ENCODE measurements around the gene SLC25A21. TPM values are rescaled to one million over a fixed set of nuclear protein-coding genes. Genes with fewer than 3 reads are reported as not detected.
"Not testable (repeated sequence)": the region's sequence is repeated elsewhere in the genome, so short reads cannot be mapped to it uniquely, and the experiment has no call there.

SLC25A21 gene
- polyA plus RNA-seq, 2 of the 4 experiments (the other 2 are of a cell fraction): 0.68 to 1.4 TPM

GRCh38 chr14:37153005-37153404 is 19.4 kb downstream of the SLC25A21 start:
- POLR2A ChIA-PET: no interaction called here
- Histone ChIP-seq H3K27ac (no peak overlapping the region), H3K9me3 (peaks cover 2% of the 10 kb centered on the region; the same call in 1 of the 3 replicates), H3K4me1 (no peaks in the 10 kb centered on the region), H3K4me2 (no peak overlapping the region), H3K4me3 (no peak overlapping the region)
- CTCF ChIA-PET: interaction anchor here (0.6 to 1.4 kb wide), 7 partner anchors 14 to 632 kb away, joined by 3 to 4 read pairs (median 3); no protein-coding TSS in a partner anchor
- TF ChIP-seq CTCF (IDR thresholded peaks at IDR 0.05): no peak
- TF ChIP-seq ZFP36 (IDR thresholded peaks at IDR 0.05; ENCODE audit: borderline replicate concordance, partially characterized antibody): no peak
- no peak for TF ChIP-seq SMC3 (IDR thresholded peaks at IDR 0.05)
- no peak for TF ChIP-seq REST (IDR thresholded peaks at IDR 0.05)
- no peak for TF ChIP-seq ZC3H11A (IDR thresholded peaks at IDR 0.05)
- FAIRE-seq (no peak), DNase-seq (ENCODE audit: low read depth in 1 of 2, low spot score in 1 of 2) (no peak), ATAC-seq (no peak)
- WGBS (ENCODE audit: missing lambda C conversion rate): 0% methylated on average over 1 of the region's 1 CpG

DNA sequence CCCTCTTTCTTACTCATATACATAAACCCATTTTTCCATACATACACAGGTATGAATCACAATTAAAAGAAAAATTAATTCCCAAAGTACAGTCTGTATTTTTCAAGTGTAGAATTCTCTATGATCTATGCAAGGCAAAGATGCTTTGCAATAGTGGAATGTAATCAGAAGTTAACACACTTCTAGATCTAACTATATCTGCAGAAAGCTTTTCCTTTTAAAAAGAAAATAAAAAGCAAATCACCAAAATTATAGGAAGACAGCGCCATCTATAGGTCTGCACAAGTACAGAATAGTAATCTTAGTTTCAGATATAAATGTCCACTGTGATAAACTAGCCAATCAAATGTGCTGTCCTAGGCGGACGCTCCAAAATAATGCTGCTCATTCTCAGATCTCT is 22.0 kb downstream of the SLC25A21 start:
- peak; percentile 44 to 50 for DNase-seq (ENCODE audit: low read depth in 1 of 2, low spot score in 1 of 2)
- H3K9me3 ChIP-seq: peaks cover 1% of the 10 kb centered on the region; the same call in 1 of the 3 replicates
- peak overlapping the region; percentile 21; the same call in 1 of the 3 replicates for H3K4me2 ChIP-seq
- ATAC-seq: peak; percentile 82 to 91; a peak in 5 of 6 replicates
- FAIRE-seq: peak; percentile 32
- CTCF ChIA-PET: interaction anchor here (0.6 to 5.4 kb wide), 58 partner anchors 10 to 776 kb away, joined by 3 to 130 read pairs (median 4); partner anchors contain the start of genes MIPOL1, PAX9 and SLC25A21
- no peaks in the 10 kb centered on the region for H3K4me1 ChIP-seq
- no peak overlapping the region for H3K27ac ChIP-seq
- WGBS (ENCODE audit: missing lambda C conversion rate): 5% methylated on average over 3 of the region's 3 CpGs
- no peak overlapping the region for H3K4me3 ChIP-seq
- TF ChIP-seq CTCF (IDR thresholded peaks at IDR 0.05): peak; percentile 82
- peak; percentile 53 for TF ChIP-seq SMC3 (IDR thresholded peaks at IDR 0.05)
- TF ChIP-seq, protein P1, sequence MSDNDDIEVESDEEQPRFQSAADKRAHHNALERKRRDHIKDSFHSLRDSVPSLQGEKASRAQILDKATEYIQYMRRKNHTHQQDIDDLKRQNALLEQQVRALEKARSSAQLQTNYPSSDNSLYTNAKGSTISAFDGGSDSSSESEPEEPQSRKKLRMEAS (IDR thresholded peaks at IDR 0.05): no peak
- TF ChIP-seq RAD21 (conservative IDR thresholded peaks at IDR 0.05 in 1 of 2, IDR thresholded peaks at IDR 0.05 in 1 of 2): peak; percentile 75 to 81
- POLR2A ChIA-PET: no interaction called here

- DNase-seq (ENCODE audit: low read depth in 1 of 2, low spot score in 1 of 2) (no peak), FAIRE-seq (no peak), ATAC-seq (no peak)
- 20% methylated on average over 1 of the region's 1 CpG for WGBS (ENCODE audit: missing lambda C conversion rate)
- H3K4me3 ChIP-seq: no peak overlapping the region
- H3K4me2 ChIP-seq: no peak overlapping the region
- POLR2A ChIA-PET: interaction anchor here (0.7 kb wide), 1 partner anchor 25 kb away, joined by 4 read pairs; the partner anchor contains the start of gene SLC25A21
- no peaks in the 10 kb centered on the region for H3K4me1 ChIP-seq
- no peak overlapping the region for H3K27ac ChIP-seq
- TF ChIP-seq, protein P2, sequence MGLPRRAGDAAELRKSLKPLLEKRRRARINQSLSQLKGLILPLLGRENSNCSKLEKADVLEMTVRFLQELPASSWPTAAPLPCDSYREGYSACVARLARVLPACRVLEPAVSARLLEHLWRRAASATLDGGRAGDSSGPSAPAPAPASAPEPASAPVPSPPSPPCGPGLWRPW (IDR thresholded peaks at IDR 0.05): no peak
- TF ChIP-seq EHF (CRISPR knock-in tag; IDR thresholded peaks at IDR 0.05): no peak
- TF ChIP-seq SMC3 (IDR thresholded peaks at IDR 0.05): no peak
- no peak for TF ChIP-seq PHF8 (IDR thresholded peaks at IDR 0.05; ENCODE audit: borderline replicate concordance, low read depth)
- TF ChIP-seq NR3C1 (IDR thresholded peaks at IDR 0.05): no peak
- H3K9me3 ChIP-seq: no peaks in the 10 kb centered on the region
- CTCF ChIA-PET: interaction anchor here (5.3 to 5.4 kb wide), 2 partner anchors 500 to 594 kb away, joined by 54 to 130 read pairs; no protein-coding TSS in a partner anchor
Observed at GRCh38 chr14:37147310-37147880, 25.0 kb downstream of the SLC25A21 start.

DNA sequence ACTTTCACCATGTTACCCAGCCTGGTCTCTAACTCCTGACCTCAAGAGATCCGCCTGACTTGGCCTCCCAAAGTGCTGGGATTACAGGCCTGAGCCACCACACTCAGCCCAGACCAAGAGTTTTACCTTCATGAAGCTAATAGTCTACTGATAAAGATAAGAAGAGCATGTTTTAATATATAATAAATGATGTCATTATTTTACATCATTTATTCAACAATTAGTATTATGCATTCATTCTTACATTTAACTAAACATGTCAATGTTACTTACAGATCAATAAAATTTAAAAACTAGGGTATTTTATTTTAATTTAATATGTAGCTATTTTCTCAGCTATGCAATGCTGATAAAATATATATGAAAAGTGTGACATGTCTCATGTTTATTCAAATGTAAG is 26.0 kb downstream of the SLC25A21 start:
- H3K9me3 ChIP-seq; ATAC-seq; H3K4me1 ChIP-seq; DNase-seq (ENCODE audit: low read depth in 1 of 2, low spot score in 1 of 2); H3K4me2 ChIP-seq; POLR2A ChIA-PET; H3K4me3 ChIP-seq; H3K27ac ChIP-seq: not testable (repeated sequence)
- WGBS (ENCODE audit: missing lambda C conversion rate): 63% methylated on average over 1 of the region's 1 CpG
- CTCF ChIA-PET: interaction anchor here (0.6 to 2.5 kb wide), 4 partner anchors 12 to 498 kb away, joined by 3 to 11 read pairs (median 4); no protein-coding TSS in a partner anchor
- peak; percentile 13 for FAIRE-seq
